ENCODE data around the gene OLIG1. TPM values are rescaled to one million over a fixed set of nuclear protein-coding genes. Genes with fewer than 3 reads are reported as not detected.

OLIG1 gene
- total RNA-seq, 3 donors from 2014 or later, result not detected

- no peak for ATAC-seq
- Mint-ChIP-seq H3K4me1 (ENCODE audit: low read depth) (peaks cover 28% of the 10 kb centered on the region), H3K27me3 (ENCODE audit: low read depth) (peaks cover 39% of the 10 kb centered on the region), H3K36me3 (ENCODE audit: insufficient read depth) (no peaks in the 10 kb centered on the region), H3K9me3 (no peaks in the 10 kb centered on the region), H3K4me3 (no peak overlapping the region)
- DNase-seq, result no peak
These were observed 42.7 kb downstream of the OLIG1 start for GRCh38 chr21:33112681-33113080.

DNA sequence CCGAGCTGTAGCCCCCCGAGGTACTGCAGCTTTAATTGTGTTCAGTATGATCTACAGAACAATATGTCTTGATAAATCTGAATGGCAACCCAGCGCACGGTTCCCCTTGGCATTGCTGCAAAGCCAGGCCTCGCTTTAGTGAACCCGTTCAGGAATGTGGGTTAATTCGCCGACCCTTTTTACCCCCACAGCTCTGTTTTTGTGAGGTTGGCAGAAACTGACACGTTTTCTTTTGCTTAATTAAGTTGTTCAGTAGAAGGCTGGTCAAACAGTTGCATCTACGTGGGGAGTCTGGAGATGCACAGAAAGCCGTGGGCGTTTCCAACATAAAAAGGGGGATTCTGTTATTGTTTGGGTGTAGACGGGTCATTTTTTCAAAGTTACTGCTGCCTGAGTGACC, 43.2 kb downstream of the OLIG1 start:
- DNase-seq, result no peak
- no peak for ATAC-seq
- Mint-ChIP-seq H3K9me3 (no peaks in the 10 kb centered on the region), H3K27me3 (ENCODE audit: low read depth) (peaks cover 36% of the 10 kb centered on the region), H3K36me3 (ENCODE audit: insufficient read depth) (no peaks in the 10 kb centered on the region), H3K4me3 (no peak overlapping the region), H3K4me1 (ENCODE audit: low read depth) (peaks cover 29% of the 10 kb centered on the region)

- DNase-seq (no peak), ATAC-seq (no peak)
- Mint-ChIP-seq H3K4me3 (no peak overlapping the region), H3K36me3 (ENCODE audit: insufficient read depth) (no peaks in the 10 kb centered on the region), H3K9me3 (no peaks in the 10 kb centered on the region), H3K27me3 (ENCODE audit: low read depth) (peaks cover 25% of the 10 kb centered on the region), H3K4me1 (ENCODE audit: low read depth) (peaks cover 26% of the 10 kb centered on the region)
These were observed 44.3 kb downstream of the OLIG1 start for GRCh38 chr21:33114276-33114675.

- ATAC-seq (no peak), DNase-seq (no peak)
- H3K4me3 Mint-ChIP-seq, result no peak overlapping the region
- peaks cover 15% of the 10 kb centered on the region for H3K27me3 Mint-ChIP-seq (ENCODE audit: low read depth)
- no peaks in the 10 kb centered on the region for H3K9me3 Mint-ChIP-seq
- peaks cover 19% of the 10 kb centered on the region for H3K4me1 Mint-ChIP-seq (ENCODE audit: low read depth)
- H3K36me3 Mint-ChIP-seq (ENCODE audit: insufficient read depth), result no peaks in the 10 kb centered on the region
These were observed 45.9 kb downstream of the OLIG1 start for GRCh38 chr21:33115631-33116510.

DNA sequence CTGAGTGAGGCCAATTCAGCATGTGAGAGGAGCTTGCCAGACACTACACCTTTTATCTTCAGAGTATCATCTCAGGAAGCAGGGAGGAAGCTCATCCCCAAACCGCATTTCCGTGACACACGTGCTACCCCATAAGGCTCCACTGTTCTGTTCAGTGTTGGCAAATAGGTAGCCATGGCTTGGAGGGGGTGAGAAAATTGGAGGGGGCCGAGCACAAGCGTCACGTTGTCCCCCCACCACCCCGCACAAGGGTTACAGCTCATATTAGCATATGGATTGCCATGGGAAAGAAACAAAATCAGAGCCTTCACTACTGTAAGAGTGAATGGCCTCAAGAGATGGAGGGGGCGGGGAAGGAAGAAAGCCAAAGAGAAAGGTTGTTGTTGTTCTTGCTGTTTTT, 46.7 kb downstream of the OLIG1 start:
- Mint-ChIP-seq H3K4me1 (ENCODE audit: low read depth) (peaks cover 19% of the 10 kb centered on the region), H3K27me3 (ENCODE audit: low read depth) (peaks cover 12% of the 10 kb centered on the region), H3K4me3 (peak overlapping the region; percentile 23), H3K9me3 (no peaks in the 10 kb centered on the region), H3K36me3 (ENCODE audit: insufficient read depth) (no peaks in the 10 kb centered on the region)
- ATAC-seq, result no peak
- DNase-seq, result no peak

DNA sequence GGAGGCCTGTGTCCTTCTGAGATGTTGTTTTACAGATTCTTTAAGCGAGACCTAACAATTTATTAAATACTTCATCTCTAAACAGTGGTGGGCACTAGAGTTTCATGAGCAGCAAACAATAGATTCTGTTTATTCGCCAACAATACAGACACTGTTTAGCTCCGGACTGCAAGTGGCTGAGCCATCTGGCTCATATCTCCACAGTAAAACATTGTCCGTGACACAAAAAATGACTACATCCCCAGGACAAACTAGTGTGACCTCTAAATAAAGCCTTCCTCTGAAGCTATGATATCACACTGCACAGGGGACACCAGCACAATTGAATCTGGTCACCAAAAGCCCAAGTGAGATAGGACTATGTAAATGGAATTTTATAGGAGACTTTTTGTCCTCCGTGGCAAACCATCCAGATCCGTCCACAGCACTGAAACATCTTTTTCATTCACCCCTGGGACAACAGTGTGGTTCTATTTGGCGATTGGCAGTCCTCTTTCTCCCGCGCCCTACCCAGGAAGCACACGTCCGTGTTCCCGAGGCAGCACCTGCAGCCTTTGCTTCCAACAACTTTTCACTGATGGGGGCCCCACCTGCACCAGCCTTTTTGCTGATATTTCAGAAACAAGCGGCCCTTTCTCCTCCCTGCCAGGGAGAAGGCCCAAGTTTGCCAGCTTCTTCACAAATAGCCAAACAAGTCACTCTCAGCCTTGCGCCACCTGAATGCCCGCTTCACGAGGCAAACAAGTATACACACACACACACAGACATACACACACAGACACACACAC, 47.4 kb downstream of the OLIG1 start:
- no peaks in the 10 kb centered on the region for H3K36me3 Mint-ChIP-seq (ENCODE audit: insufficient read depth)
- no peak for DNase-seq
- H3K27me3 Mint-ChIP-seq (ENCODE audit: low read depth), result peaks cover 6% of the 10 kb centered on the region
- H3K9me3 Mint-ChIP-seq, result no peaks in the 10 kb centered on the region
- H3K4me1 Mint-ChIP-seq (ENCODE audit: low read depth), result peaks cover 19% of the 10 kb centered on the region
- no peak for ATAC-seq
- H3K4me3 Mint-ChIP-seq, result no peak overlapping the region

Other genes starting within 250 kb of the OLIG1 start
- not detected for gene OLIG2, start 44.2 kb upstream of the OLIG1 start, total RNA-seq
- gene IFNAR2, start 159.8 kb downstream of the OLIG1 start, total RNA-seq, result 10 to 100 TPM; 13.9 to 20.2 (median 14.7) TPM
- gene IL10RB, start 196.2 kb downstream of the OLIG1 start, total RNA-seq, result 10 to 100 TPM in 2 of 3 donors, 1 to 10 TPM in 1; 9.3 to 11.6 (median 10.2) TPM